NCI-H1092 treated with DMSO at 0.1 percent for 48 hours (cell line): ENCODE results near the gene CASQ1.

Experiments
- DNase-seq: peaks from one replicate; lab custom pipeline; 2025; lab: John Stamatoyannopoulos, UW

Gene CASQ1

GRCh38 chr1:160205242-160206035 is 15.1 kb downstream of the CASQ1 start, which contains the start of gene PEA15:
TSS of gene PEA15 (plus strand) at chr1:160205384. CDS start at chr1:160211545, 6,161 bp downstream.
- DNase-seq = peak; percentile 39

DNA sequence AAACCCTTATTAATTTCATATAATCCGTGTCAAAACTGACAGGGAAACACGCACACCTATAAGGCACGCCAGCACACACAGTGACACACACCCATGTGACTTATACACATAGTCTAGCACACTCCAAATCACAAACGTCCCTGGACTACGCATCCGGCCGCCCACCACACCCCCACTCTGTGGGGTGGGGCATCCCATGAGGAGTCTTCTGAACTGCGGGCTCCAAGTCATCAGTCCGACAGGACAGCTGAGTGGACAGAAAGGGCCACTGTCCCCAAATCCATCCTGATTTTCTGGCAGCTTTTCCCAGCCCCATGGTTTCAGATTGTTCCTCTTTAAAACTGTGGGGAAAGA is 15.6 kb downstream of the CASQ1 start:
- no peak for DNase-seq

- DNase-seq = no peak
Measured at GRCh38 chr1:160206421-160207117, 16.2 kb downstream of the CASQ1 start.

GRCh38 chr1:160207118-160207650 is 16.8 kb downstream of the CASQ1 start:
- no peak for DNase-seq

- no peak for DNase-seq
Measured at GRCh38 chr1:160207771-160208556, 17.6 kb downstream of the CASQ1 start.

GRCh38 chr1:160208557-160209320 is 18.4 kb downstream of the CASQ1 start:
- no peak for DNase-seq

- no peak for DNase-seq
Measured at GRCh38 chr1:160209321-160210046, 19.1 kb downstream of the CASQ1 start.

DNA sequence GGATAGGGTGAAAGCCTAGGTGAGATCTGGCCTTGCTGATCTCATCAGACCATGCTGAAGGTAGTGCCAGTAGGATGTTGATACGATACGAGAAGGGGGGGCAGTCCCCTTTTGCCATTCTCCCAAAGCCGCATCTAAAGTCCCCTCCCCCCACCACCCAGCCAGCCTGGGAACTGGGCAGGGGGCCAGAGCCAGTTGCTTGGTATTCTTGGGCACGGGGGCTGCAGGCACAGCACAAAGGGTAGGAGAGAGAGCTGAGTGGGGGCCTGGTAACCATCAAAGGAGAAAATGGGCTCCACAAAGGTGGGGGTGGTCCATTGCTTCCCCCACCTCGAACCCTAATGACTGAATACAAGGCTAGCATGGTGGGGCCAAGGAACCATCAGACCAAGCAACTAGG is 20.2 kb downstream of the CASQ1 start:
- no peak for DNase-seq

DNA sequence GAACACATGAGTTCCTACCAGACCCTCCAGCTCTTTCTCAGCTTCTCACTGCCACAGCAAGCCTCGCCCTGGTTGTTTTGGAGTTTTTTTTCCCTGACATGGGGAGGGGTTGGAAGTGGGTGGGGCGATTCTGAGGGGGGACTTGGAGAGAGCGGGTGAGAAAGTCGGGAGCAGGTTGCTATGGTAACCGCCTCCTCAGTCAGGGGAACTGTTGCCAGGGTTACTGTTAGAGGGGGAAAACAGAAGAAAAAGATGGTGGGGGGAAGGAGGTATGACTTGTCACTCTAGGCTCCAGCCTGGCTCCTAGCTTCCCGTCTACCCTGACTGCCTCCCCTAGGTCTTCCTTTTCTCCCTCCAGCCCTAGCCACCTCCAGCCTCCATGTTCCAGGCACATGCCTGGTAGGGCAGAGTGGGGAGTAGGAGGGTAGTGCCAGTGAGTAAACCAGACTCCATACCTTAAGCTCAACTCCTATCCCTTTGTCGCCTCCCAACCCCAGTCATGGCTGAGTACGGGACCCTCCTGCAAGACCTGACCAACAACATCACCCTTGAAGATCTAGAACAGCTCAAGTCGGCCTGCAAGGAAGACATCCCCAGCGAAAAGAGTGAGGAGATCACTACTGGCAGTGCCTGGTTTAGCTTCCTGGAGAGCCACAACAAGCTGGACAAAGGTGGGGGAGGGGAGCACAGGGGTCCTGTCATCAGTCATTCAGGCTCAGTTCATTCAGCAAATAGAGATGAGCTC is 20.8 kb downstream of the CASQ1 start:
- no peak for DNase-seq

DNA sequence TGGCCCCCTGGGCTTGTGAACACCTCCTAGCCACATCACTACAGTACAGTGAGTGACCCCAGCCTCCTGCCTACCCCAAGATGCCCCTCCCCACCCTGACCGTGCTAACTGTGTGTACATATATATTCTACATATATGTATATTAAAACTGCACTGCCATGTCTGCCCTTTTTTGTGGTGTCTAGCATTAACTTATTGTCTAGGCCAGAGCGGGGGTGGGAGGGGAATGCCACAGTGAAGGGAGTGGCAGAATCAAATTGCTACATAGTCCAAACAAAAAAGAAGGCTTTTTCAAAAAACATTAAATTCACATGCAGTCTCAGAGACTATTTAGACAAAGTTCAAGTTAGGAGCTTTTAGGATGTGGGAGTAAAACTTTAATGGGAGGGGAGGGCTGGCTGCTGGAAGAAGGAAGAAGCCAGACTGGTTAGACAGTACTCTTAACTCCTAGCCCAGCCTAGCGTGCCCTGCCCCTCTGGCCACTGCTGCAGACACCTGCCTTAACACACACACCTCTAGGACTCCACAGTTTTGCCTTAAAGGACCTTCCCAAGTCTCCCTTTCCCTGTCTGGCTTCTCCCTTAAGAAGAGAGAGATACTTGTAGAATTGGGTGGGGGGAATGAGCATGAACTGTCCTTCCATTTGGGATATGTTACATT is 24.2 kb downstream of the CASQ1 start:
- DNase-seq = no peak

GRCh38 chr1:160216301-160216700 is 25.9 kb downstream of the CASQ1 start:
- DNase-seq = no peak

GRCh38 chr1:160217481-160218051 is 27.2 kb downstream of the CASQ1 start:
- DNase-seq = peak; percentile 30

- peak; percentile 22 for DNase-seq
Measured at GRCh38 chr1:160219062-160219929, 28.9 kb downstream of the CASQ1 start.

GRCh38 chr1:160220301-160220700 is 29.9 kb downstream of the CASQ1 start:
- DNase-seq = no peak

GRCh38 chr1:160221089-160221488 is 30.7 kb downstream of the CASQ1 start:
- DNase-seq = no peak

- no peak for DNase-seq
Measured at GRCh38 chr1:160222546-160222945, 32.2 kb downstream of the CASQ1 start.

DNA sequence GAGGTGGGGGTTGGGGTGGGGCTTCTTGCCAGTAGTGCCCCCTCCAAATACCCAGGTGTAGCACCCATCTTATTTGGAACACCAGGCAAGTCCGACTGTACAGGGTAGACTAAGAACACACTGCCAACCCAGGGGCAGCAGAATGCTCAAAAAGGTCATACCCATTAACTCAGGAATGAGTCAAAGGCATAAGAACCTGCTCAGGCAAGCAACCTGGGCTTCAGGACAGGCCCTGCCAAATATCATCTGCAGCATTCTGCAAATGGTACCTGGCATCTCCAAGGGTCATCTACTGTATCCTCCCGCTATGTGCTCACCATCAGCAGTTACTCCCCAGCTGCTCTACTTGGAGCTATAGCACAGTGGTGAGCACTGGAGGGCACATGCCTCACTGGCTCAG is 34.2 kb downstream of the CASQ1 start:
- no peak for DNase-seq

GRCh38 chr1:160225345-160225744 is 35.0 kb downstream of the CASQ1 start:
- DNase-seq = no peak
